ENCODE results near the gene TANGO6.

DNA sequence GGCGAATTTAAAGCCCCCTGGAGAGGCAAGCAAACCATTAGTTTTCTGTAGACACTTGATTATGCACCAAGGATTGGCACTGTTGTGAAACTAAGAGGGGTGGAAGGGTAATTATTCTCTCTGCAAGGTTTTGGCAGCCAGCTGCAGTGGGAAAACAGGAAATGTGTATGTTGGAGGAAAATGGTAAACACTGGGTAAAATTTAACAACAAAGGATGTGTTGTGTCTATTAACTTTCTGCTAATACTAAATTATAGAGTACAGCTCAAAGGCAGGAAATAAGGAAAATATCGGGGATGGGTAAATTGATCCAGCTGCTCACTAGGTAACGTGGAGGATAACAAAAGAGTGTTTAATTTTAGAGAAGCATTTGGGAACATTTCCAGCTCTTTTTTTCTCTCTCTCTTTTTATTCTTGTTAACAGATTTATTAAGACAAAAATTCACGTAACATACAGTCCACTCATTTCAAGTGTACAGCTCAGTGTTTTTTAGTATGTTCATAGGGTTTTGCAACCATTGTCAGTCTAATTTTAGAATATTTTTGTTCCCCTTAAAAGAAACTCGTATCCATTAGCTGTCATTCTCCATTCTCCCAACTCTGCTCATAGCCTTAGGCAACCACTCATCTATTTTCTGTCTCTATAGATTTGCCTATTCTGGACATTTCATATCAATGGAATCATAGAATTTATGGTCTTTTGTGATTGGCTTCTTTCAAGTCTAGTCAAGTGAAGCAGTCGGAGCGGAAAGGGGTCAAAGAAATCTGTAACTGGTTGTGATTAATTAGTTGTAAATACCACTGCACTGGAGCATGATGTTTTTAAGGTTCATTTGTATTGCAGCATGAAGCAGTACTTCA is 41.8 kb downstream of the TANGO6 start:
- TF ChIP-seq, protein P1, sequence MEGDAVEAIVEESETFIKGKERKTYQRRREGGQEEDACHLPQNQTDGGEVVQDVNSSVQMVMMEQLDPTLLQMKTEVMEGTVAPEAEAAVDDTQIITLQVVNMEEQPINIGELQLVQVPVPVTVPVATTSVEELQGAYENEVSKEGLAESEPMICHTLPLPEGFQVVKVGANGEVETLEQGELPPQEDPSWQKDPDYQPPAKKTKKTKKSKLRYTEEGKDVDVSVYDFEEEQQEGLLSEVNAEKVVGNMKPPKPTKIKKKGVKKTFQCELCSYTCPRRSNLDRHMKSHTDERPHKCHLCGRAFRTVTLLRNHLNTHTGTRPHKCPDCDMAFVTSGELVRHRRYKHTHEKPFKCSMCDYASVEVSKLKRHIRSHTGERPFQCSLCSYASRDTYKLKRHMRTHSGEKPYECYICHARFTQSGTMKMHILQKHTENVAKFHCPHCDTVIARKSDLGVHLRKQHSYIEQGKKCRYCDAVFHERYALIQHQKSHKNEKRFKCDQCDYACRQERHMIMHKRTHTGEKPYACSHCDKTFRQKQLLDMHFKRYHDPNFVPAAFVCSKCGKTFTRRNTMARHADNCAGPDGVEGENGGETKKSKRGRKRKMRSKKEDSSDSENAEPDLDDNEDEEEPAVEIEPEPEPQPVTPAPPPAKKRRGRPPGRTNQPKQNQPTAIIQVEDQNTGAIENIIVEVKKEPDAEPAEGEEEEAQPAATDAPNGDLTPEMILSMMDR (IDR thresholded peaks at IDR 0.05) = no peak
- no peak for TF ChIP-seq POLR2A (IDR thresholded peaks at IDR 0.05)
